Neural cell (in vitro differentiated cells): ENCODE measurements around the gene ELOA. TPM values are rescaled to one million over a fixed set of nuclear protein-coding genes. Genes with fewer than 3 reads are reported as not detected.

Source experiments
- H2AFZ ChIP-seq: fragments of 200-600, 300-800 bp; sonication (generic), shearing (Covaris generic); 2 replicates; pipeline ENCODE4 v1.6.0; 2014; ENCODE audit warnings: low read depth, mild to moderate bottlenecking, antibody characterized with exemption, low read length, moderate library complexity
- H3F3A ChIP-seq: fragments of 200-600 bp; shearing (Covaris generic); 2 replicates; pipeline ENCODE4 v1.6.1; 2016; ENCODE audit warnings: mild to moderate bottlenecking, moderate library complexity, mixed read lengths, antibody characterized with exemption, low read length; ENCODE audit not compliant: insufficient read depth, poor library complexity, severe bottlenecking
- H3K27ac ChIP-seq: fragments of 200-600, 300-800 bp; sonication (generic), shearing (Covaris generic); 2 replicates; pipeline ENCODE4 v1.5.1; 2014; ENCODE audit warnings: mild to moderate bottlenecking, low read length, moderate library complexity
- H3K27me3 ChIP-seq: fragments of 300-800, 200-600 bp; sonication (generic), shearing (Covaris generic); 2 replicates; pipeline ENCODE4 v1.6.0; 2014; ENCODE audit warnings: mild to moderate bottlenecking, low read depth, low read length, moderate library complexity; ENCODE audit not compliant: insufficient read depth
- H3K36me3 ChIP-seq: fragments of 300-800, 200-600 bp; sonication (generic), shearing (Covaris generic); 2 replicates; pipeline ENCODE4 v1.5.1; 2014; ENCODE audit warnings: mild to moderate bottlenecking, antibody characterized with exemption, low read length, moderate library complexity; ENCODE audit not compliant: insufficient read depth
- H3K4me2 ChIP-seq: fragments of 300-800, 200-600 bp; sonication (generic), shearing (Covaris generic); 2 replicates; pipeline ENCODE4 v1.6.0; 2014; ENCODE audit warnings: mild to moderate bottlenecking, low read length
- H3K4me3 ChIP-seq: fragments of 300-800, 200-600 bp; sonication (generic), shearing (Covaris generic); 2 replicates; pipeline ENCODE4 v1.5.1; 2014; ENCODE audit warnings: mild to moderate bottlenecking, low read length, moderate library complexity
- H3K79me2 ChIP-seq: fragments of 200-600 bp; shearing (Covaris generic); replicated peaks from 2 replicates; pipeline ENCODE4 v1.6.0; 2014; ENCODE audit warnings: mild to moderate bottlenecking, low read length, moderate library complexity; ENCODE audit not compliant: insufficient read depth
- H3K9ac ChIP-seq: fragments of 300-800, 200-600 bp; sonication (generic), shearing (Covaris generic); 2 replicates; pipeline ENCODE4 v1.6.1; 2016; ENCODE audit warnings: mild to moderate bottlenecking, low read length, mixed read lengths
- H3K9me2 ChIP-seq: fragments of 200-600 bp; shearing (Covaris generic); 2 replicates; pipeline ENCODE4 v1.6.1; 2016; ENCODE audit warnings: mild to moderate bottlenecking, low read length, mixed read lengths; ENCODE audit not compliant: insufficient read depth
- H3K9me3 ChIP-seq: fragments of 200-600, 300-800 bp; sonication (generic), shearing (Covaris generic); 2 replicates; pipeline ENCODE4 v1.6.1; 2016; ENCODE audit warnings: mild to moderate bottlenecking, mixed run types, low read length, moderate library complexity, mixed read lengths
- H4K20me1 ChIP-seq: fragments of 200-600 bp; shearing (Covaris generic); 2 replicates; pipeline ENCODE4 v1.6.1; 2016; ENCODE audit warnings: mild to moderate bottlenecking, mixed run types; ENCODE audit not compliant: insufficient read depth
- CTCF ChIP-seq: fragments of 450-650 bp; IDR thresholded peaks from 2 replicates; pipeline ENCODE4 v1.5.1; 2014; ENCODE audit warnings: antibody characterized with exemption, mild to moderate bottlenecking, moderate library complexity; ENCODE audit not compliant: poor library complexity, severe bottlenecking
- EP300 ChIP-seq: fragments of 450-650 bp; conservative IDR thresholded peaks from 2 replicates; pipeline ENCODE4 v1.6.1; 2014; ENCODE audit warnings: antibody characterized with exemption, mild to moderate bottlenecking, moderate library complexity; ENCODE audit not compliant: poor library complexity, severe bottlenecking
- MXI1 ChIP-seq: fragments of 450-650 bp; conservative IDR thresholded peaks from 2 replicates; pipeline ENCODE4 v1.6.1; 2014; ENCODE audit warnings: antibody characterized with exemption, mild to moderate bottlenecking; ENCODE audit not compliant: poor library complexity, severe bottlenecking
- POLR2AphosphoS5 ChIP-seq: IDR thresholded peaks from 2 replicates; pipeline ENCODE4 v1.6.1; 2012
- RAD21 ChIP-seq: fragments of 450-650 bp; conservative IDR thresholded peaks from 2 replicates; pipeline ENCODE4 v1.6.1; 2014; ENCODE audit warnings: antibody characterized with exemption, mild to moderate bottlenecking, moderate library complexity
- SMC3 ChIP-seq: fragments of 450-650 bp; conservative IDR thresholded peaks from 2 replicates; pipeline ENCODE4 v1.6.1; 2014; ENCODE audit warnings: antibody characterized with exemption, mild to moderate bottlenecking, moderate library complexity; ENCODE audit not compliant: poor library complexity
- TAF1 ChIP-seq: IDR thresholded peaks from 2 replicates; pipeline ENCODE4 v1.6.1; 2012; ENCODE audit warnings: low read depth
- polyA plus RNA-seq: library from polyadenylated mRNA; depleted of rRNA; stranded (reverse); fragments of >200 nt; gene quantifications from 2 replicates; pipeline ENCODE4 v1.2.3, GENCODE V29; 2014
- TF ChIP-seq, protein P1 (sequence below): IDR thresholded peaks from 2 replicates; pipeline ENCODE4 v1.6.1; 2012; ENCODE audit warnings: borderline replicate concordance

Gene ELOA
- polyA plus RNA-seq, 1 donor from 2014 or later = 20.0 TPM

DNA sequence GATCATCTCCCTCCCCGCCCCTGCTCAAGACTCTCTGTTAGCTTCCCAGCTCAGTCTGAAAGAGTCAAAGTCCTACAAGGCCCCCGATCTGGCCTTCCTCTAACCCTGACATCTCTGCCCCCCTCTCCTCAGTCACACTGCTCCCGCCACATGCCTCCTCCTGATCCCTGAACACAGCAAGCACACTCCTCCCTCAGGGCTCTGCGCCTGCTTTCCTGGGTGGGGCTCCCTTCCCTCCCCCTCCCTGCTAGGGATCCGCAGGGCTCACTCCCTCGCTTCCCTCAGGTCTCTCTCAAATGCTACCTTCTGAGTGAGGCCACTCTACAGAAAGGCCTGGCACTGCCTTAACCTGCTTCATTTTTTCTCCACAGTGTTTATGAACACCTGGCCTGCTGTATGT, 63.0 kb downstream of the ELOA start:
- H2AFZ ChIP-seq = no peak overlapping the region
- H3K27ac ChIP-seq = no peak overlapping the region
- no peaks in the 10 kb centered on the region for H3K9me3 ChIP-seq
- no peak overlapping the region for H3K9ac ChIP-seq
- H3K36me3 ChIP-seq = no peaks in the 10 kb centered on the region
- no peaks in the 10 kb centered on the region for H4K20me1 ChIP-seq
- TF ChIP-seq POLR2AphosphoS5 = no peak
- TF ChIP-seq CTCF = no peak
- TF ChIP-seq, protein P1, sequence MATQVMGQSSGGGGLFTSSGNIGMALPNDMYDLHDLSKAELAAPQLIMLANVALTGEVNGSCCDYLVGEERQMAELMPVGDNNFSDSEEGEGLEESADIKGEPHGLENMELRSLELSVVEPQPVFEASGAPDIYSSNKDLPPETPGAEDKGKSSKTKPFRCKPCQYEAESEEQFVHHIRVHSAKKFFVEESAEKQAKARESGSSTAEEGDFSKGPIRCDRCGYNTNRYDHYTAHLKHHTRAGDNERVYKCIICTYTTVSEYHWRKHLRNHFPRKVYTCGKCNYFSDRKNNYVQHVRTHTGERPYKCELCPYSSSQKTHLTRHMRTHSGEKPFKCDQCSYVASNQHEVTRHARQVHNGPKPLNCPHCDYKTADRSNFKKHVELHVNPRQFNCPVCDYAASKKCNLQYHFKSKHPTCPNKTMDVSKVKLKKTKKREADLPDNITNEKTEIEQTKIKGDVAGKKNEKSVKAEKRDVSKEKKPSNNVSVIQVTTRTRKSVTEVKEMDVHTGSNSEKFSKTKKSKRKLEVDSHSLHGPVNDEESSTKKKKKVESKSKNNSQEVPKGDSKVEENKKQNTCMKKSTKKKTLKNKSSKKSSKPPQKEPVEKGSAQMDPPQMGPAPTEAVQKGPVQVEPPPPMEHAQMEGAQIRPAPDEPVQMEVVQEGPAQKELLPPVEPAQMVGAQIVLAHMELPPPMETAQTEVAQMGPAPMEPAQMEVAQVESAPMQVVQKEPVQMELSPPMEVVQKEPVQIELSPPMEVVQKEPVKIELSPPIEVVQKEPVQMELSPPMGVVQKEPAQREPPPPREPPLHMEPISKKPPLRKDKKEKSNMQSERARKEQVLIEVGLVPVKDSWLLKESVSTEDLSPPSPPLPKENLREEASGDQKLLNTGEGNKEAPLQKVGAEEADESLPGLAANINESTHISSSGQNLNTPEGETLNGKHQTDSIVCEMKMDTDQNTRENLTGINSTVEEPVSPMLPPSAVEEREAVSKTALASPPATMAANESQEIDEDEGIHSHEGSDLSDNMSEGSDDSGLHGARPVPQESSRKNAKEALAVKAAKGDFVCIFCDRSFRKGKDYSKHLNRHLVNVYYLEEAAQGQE = no peak
- TF ChIP-seq SMC3 = no peak
- no peak for TF ChIP-seq EP300
- TF ChIP-seq TAF1 = no peak
- no peak for TF ChIP-seq MXI1
- TF ChIP-seq RAD21 = no peak
- H3K4me2 ChIP-seq = no peak overlapping the region
- H3K4me3 ChIP-seq = no peak overlapping the region
- no peaks in the 10 kb centered on the region for H3K79me2 ChIP-seq
- no peaks in the 10 kb centered on the region for H3F3A ChIP-seq
- H3K27me3 ChIP-seq = no peaks in the 10 kb centered on the region
- H3K9me2 ChIP-seq = no peaks in the 10 kb centered on the region

GRCh38 chr1:23807453-23807852, 64.2 kb downstream of the ELOA start:
- Histone ChIP-seq H3K79me2 (no peaks in the 10 kb centered on the region), H2AFZ (no peak overlapping the region), H3K4me2 (no peak overlapping the region), H3K27me3 (no peaks in the 10 kb centered on the region), H4K20me1 (no peaks in the 10 kb centered on the region), H3K9me2 (no peaks in the 10 kb centered on the region), H3K36me3 (no peaks in the 10 kb centered on the region), H3K27ac (no peak overlapping the region), H3K9ac (no peak overlapping the region), H3K4me3 (no peak overlapping the region), H3K9me3 (no peaks in the 10 kb centered on the region), H3F3A (no peaks in the 10 kb centered on the region)
- TF ChIP-seq RAD21 (no peak), MXI1 (no peak), POLR2AphosphoS5 (no peak)
- TF ChIP-seq, protein P1 = no peak
